Nephron (organoid): ENCODE results near the gene LPIN2.
A peak's percentile ranks its signal among the peaks of the same experiment; 100 is the strongest.

Experiments
- H3K27ac Mint-ChIP-seq, 3 experiments: 2 replicates each; pipeline ENCODE4 v1.8.0; 2020; ENCODE audit warnings: mixed read lengths in 3 of 3, mild to moderate bottlenecking in 2 of 3, moderate library complexity in 1 of 3
- H3K27me3 Mint-ChIP-seq: 2 replicates; pipeline ENCODE4 v1.8.0; 2021; ENCODE audit warnings: low read depth, mild to moderate bottlenecking, moderate library complexity, mixed read lengths
- H3K36me3 Mint-ChIP-seq: 2 replicates; pipeline ENCODE4 v1.8.0; 2020; ENCODE audit warnings: low read depth, mixed read lengths
- H3K4me1 Mint-ChIP-seq: 2 replicates; pipeline ENCODE4 v1.8.0; 2020; ENCODE audit warnings: mixed read lengths
- H3K4me3 Mint-ChIP-seq, 3 experiments: 2 replicates each; pipeline ENCODE4 v1.8.0; 2020; ENCODE audit warnings: mild to moderate bottlenecking in 3 of 3, mixed read lengths in 3 of 3, moderate library complexity in 2 of 3
- H3K9me3 Mint-ChIP-seq: 2 replicates; pipeline ENCODE4 v1.8.0; 2020; ENCODE audit warnings: mixed read lengths
- TF ChIP-seq, protein P1 (sequence below), 3 experiments: fragments of 200-600 bp; sonication (generic); IDR thresholded peaks; one replicate each; pipeline ENCODE4 v1.5.0; 2021; ENCODE audit warnings: antibody characterized with exemption in 3 of 3; ENCODE audit not compliant: unreplicated experiment in 3 of 3

LPIN2 gene

DNA sequence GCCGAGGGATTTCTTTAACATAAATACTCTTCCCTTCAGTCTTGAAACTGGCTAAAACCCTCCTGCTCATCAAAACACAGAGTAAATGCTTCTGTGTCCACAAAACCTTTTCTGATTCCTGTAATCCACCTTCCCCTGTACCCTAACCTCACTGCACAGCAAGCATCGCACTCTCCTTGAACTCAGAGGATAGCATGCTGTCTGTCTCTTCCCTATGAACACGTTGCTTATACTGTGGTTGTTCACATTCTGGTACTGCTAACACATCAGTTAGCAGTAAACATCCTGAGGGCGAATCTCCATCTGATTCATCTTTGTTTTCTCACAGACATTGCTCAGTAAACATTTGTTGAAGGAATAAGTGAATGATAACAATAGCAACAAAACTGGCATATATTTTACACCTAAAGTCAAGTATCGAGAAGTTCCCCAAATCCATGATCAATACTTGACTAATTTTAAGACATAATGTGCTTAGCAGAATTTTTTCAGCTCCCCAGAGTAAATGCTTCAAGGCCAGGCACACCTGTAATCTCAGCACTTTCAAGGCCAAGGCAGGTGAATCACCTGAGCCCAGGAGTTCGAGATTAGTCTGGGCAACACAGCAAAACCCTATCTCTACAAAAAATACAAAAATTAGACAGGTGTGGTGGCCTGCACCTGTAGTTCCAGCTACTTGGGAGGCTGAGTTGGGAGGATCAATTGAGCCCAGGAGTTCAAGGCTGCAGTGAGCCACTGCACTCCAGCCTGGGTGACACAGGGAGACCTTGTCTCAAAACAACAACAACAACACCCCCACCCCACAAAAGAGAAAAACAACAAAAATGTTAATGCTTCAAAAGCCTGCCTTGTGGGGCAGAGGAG is 45.6 kb upstream of the LPIN2 start:
- H3K4me3 Mint-ChIP-seq = no peak overlapping the region
- H3K27me3 Mint-ChIP-seq = peaks cover 3% of the 10 kb centered on the region
- peaks cover 5% of the 10 kb centered on the region for H3K36me3 Mint-ChIP-seq
- H3K27ac Mint-ChIP-seq = no peak overlapping the region
- TF ChIP-seq, protein P1, sequence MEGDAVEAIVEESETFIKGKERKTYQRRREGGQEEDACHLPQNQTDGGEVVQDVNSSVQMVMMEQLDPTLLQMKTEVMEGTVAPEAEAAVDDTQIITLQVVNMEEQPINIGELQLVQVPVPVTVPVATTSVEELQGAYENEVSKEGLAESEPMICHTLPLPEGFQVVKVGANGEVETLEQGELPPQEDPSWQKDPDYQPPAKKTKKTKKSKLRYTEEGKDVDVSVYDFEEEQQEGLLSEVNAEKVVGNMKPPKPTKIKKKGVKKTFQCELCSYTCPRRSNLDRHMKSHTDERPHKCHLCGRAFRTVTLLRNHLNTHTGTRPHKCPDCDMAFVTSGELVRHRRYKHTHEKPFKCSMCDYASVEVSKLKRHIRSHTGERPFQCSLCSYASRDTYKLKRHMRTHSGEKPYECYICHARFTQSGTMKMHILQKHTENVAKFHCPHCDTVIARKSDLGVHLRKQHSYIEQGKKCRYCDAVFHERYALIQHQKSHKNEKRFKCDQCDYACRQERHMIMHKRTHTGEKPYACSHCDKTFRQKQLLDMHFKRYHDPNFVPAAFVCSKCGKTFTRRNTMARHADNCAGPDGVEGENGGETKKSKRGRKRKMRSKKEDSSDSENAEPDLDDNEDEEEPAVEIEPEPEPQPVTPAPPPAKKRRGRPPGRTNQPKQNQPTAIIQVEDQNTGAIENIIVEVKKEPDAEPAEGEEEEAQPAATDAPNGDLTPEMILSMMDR (IDR thresholded peaks at IDR 0.05; ENCODE audit: unreplicated experiment in 3 of 3) = no peak
- H3K4me1 Mint-ChIP-seq = peaks cover 36% of the 10 kb centered on the region
- H3K9me3 Mint-ChIP-seq = peaks cover 5% of the 10 kb centered on the region

DNA sequence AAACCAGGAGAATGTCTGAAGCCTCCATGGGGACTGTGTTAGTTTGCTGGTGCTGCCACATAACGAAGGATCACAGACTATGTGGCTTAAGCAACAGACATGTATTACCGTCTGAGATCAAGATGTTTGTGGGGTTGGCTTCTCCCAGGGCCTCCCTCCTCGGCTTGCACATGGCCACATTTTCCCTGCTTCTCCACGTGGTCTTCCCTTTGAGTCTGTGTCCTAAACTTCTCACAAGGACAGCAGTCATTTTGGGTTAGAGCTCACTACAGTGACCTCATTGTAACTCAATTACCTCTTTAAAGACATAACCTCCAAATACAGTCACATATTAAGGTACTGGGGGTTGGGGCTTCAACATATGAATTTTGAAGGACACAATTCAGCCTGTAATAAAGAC is 44.6 kb upstream of the LPIN2 start:
- peaks cover 3% of the 10 kb centered on the region for H3K27me3 Mint-ChIP-seq
- no peak overlapping the region for H3K4me3 Mint-ChIP-seq
- H3K36me3 Mint-ChIP-seq = peaks cover 5% of the 10 kb centered on the region
- no peak overlapping the region for H3K27ac Mint-ChIP-seq
- peaks cover 26% of the 10 kb centered on the region for H3K4me1 Mint-ChIP-seq
- H3K9me3 Mint-ChIP-seq = peaks cover 11% of the 10 kb centered on the region
- TF ChIP-seq, protein P1 (IDR thresholded peaks at IDR 0.05; ENCODE audit: unreplicated experiment in 3 of 3) = no peak

- Mint-ChIP-seq H3K27ac (peak overlapping the region in 1 of 3 experiments; percentile 62), H3K27me3 (no peaks in the 10 kb centered on the region), H3K4me1 (peaks cover 19% of the 10 kb centered on the region), H3K9me3 (peaks cover 11% of the 10 kb centered on the region), H3K4me3 (no peak overlapping the region), H3K36me3 (peaks cover 5% of the 10 kb centered on the region)
- TF ChIP-seq, protein P1 (IDR thresholded peaks at IDR 0.05; ENCODE audit: unreplicated experiment in 3 of 3) = no peak
Measured at GRCh38 chr18:3056311-3056710, 43.4 kb upstream of the LPIN2 start.

- TF ChIP-seq, protein P1 (IDR thresholded peaks at IDR 0.05; ENCODE audit: unreplicated experiment in 3 of 3) = no peak
- H3K27me3 Mint-ChIP-seq = no peaks in the 10 kb centered on the region
- peaks cover 19% of the 10 kb centered on the region for H3K4me1 Mint-ChIP-seq
- no peak overlapping the region for H3K4me3 Mint-ChIP-seq
- H3K27ac Mint-ChIP-seq = peak overlapping the region in 1 of 3 experiments; percentile 52
- H3K36me3 Mint-ChIP-seq = peaks cover 5% of the 10 kb centered on the region
- peaks cover 11% of the 10 kb centered on the region for H3K9me3 Mint-ChIP-seq
Measured at GRCh38 chr18:3055816-3056215, 42.9 kb upstream of the LPIN2 start.

- Mint-ChIP-seq H3K36me3 (peaks cover 5% of the 10 kb centered on the region), H3K27me3 (no peaks in the 10 kb centered on the region), H3K9me3 (peaks cover 11% of the 10 kb centered on the region), H3K4me3 (no peak overlapping the region), H3K27ac (no peak overlapping the region), H3K4me1 (peaks cover 14% of the 10 kb centered on the region)
- TF ChIP-seq, protein P1 (IDR thresholded peaks at IDR 0.05; ENCODE audit: unreplicated experiment in 3 of 3) = no peak
Measured at GRCh38 chr18:3055186-3055728, 42.3 kb upstream of the LPIN2 start.
